BE2C (cell line): ENCODE data around the gene MRFAP1.

Experiments
- DNase-seq: peaks from one replicate; pipeline ENCODE4 v3.0.0-alpha.2; 2020
- H3K27me3 ChIP-seq: fragments of 250-450 bp; sonication (Bioruptor Pico); 2 replicates; pipeline ENCODE4 v1.5.1; 2020; ENCODE audit warnings: mild to moderate bottlenecking
- H3K36me3 ChIP-seq: fragments of 250-450 bp; sonication (Bioruptor Pico); 2 replicates; pipeline ENCODE4 v1.5.1; 2020; ENCODE audit warnings: mild to moderate bottlenecking
- H3K4me1 ChIP-seq: fragments of 250-450 bp; sonication (Bioruptor Pico); 2 replicates; pipeline ENCODE4 v1.5.1; 2020
- H3K4me3 ChIP-seq: 2 replicates; pipeline ENCODE4 v1.5.1; 2011; ENCODE audit warnings: low read depth, low read length
- H3K9me3 ChIP-seq: fragments of 250-450 bp; sonication (Bioruptor Pico); 2 replicates; pipeline ENCODE4 v1.5.1; 2020
- CTCF ChIP-seq: IDR thresholded peaks from 2 replicates; pipeline ENCODE4 v1.5.1; 2012; ENCODE audit warnings: mild to moderate bottlenecking, low read depth, low read length

Gene MRFAP1

DNA sequence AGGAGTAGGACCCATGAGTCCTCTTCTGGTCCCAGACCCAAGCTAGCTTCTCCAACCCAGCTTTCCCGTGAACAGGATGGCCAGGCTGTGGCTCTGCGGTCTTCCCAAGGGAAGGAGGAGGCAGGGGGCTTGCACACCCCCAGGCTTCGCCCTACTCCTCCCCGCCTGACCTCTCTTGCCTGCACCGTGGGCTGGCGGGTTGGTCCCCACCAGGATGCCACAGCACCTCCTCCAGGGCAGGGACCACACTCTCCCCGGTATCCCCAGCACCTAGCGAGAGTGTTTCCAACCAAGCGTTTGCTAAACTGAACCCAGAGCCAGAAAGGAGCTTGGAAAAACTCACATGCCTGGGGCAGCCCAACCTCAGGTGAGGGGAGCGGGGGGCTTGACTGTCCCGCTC lies 44.2 kb downstream of the MRFAP1 start:
- Histone ChIP-seq H3K36me3 (no peaks in the 10 kb centered on the region), H3K9me3 (no peaks in the 10 kb centered on the region), H3K4me1 (peaks cover 11% of the 10 kb centered on the region), H3K4me3 (no peak overlapping the region), H3K27me3 (no peaks in the 10 kb centered on the region)
- TF ChIP-seq CTCF, result no peak
- no peak for DNase-seq

DNA sequence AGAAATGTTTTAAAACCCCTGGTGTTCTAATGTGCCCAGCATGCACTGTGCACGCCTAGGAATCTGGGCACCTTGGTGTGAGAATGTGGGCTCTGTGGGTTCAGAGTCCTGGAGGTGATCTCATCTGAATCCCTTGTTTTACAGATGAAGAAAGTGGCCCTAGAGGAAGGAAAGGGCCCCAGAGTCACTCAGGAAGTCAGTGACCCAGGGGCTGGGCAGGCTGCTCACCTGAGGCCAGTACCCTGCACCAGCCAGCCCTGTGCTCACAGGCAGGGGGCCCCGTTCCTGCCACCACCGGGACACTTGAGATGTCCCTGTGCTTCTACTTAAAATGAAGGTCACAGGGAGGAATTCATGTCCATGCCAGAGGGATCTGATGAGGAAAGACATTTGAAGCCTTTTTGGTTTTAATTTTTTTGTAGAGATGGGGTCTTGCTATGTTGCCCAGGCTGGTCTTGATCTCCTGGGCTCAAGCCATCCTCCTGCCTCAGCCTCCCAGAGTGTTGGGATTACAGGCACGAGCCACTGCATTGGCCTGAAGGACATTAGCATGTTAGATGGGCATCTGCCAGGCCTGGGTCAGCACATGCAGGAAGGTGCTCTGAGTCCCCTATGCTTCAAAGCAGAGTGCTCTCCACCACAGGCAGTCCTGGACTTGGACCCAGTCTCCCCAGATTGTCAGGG lies 45.8 kb downstream of the MRFAP1 start:
- Histone ChIP-seq H3K9me3 (no peaks in the 10 kb centered on the region), H3K4me1 (peaks cover 11% of the 10 kb centered on the region), H3K27me3 (no peaks in the 10 kb centered on the region), H3K4me3 (no peak overlapping the region), H3K36me3 (no peaks in the 10 kb centered on the region)
- TF ChIP-seq CTCF, result no peak
- DNase-seq, result no peak

DNA sequence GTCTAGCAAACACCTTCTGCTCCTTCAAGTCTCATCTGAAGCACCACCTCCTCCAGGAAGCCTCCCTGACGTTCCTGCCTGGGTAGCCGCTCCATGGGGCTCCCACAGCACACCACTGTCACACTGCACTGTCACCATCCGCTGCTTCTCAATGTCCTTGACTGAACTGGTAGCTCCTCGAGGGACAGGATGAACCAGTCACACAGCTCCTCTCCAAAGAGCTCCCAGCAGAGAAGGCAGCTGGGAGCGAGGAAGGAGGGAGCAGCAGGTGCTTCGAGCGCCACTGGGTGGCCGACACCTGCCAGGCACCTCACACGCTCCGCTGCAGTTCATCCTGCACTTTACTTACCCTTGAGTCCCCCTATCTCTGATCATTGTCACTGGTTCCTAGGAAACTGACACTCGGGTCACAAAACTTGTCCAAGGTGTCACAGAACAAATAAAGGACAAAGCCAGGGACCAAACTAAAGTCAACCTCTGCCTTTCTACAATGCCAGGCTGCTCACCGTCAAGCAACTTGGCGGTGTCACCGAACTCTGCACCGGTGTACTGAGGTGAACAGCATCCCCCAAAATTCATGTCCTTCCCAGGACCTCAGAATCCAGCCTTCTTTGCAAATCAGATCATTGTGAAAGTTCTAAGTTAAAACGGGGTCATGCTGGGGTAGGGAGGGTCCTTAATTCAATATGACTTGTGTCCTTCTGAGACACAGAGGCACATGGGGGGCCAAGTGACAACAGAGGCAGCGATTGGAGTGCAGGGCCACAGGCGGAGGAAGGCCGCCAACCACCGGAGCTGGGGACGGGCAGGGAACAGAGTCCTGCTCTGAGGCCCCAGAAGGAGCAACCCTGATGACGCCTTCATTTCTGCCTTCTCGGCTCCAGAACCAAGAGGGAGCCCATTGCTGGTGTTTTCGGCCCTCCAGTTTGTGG lies 47.7 kb downstream of the MRFAP1 start:
- Histone ChIP-seq H3K4me1 (peaks cover 11% of the 10 kb centered on the region), H3K4me3 (no peak overlapping the region), H3K36me3 (no peaks in the 10 kb centered on the region), H3K9me3 (no peaks in the 10 kb centered on the region), H3K27me3 (no peaks in the 10 kb centered on the region)
- no peak for DNase-seq
- no peak for TF ChIP-seq CTCF

DNA sequence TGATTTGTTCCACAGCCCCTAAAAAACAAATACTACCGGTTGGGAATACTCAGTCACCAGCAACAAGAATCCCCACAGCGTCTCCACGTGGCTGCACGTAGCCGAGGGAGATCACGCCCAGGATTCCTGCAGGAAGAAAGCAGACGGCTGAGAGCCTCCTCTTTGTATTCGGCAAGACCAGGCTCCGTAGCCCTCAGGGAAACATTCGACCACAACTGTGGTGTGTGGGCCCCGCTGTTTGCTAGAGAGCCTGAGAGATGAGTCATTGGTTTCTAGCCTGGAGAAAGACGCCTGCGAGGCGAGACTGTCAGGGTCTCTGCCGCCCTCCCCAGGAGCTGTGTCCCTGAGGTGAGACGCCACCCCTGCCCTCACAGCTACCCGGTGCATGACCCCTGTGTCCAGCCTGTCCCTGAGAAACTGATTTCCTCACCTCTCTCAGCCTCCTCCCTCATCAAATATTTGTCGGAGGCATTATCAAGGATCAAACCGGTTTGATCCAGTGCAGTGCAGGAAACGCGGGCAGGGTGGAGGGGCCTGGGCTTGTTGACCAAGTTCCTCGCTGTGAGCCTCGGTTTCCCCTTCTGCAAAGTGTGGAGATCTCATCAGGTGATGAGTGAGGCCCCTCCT lies 48.5 kb downstream of the MRFAP1 start:
- no peaks in the 10 kb centered on the region for H3K27me3 ChIP-seq
- DNase-seq, result peak; percentile 74
- no peak for TF ChIP-seq CTCF
- H3K9me3 ChIP-seq, result no peaks in the 10 kb centered on the region
- H3K4me3 ChIP-seq, result no peak overlapping the region
- no peaks in the 10 kb centered on the region for H3K36me3 ChIP-seq
- peaks cover 13% of the 10 kb centered on the region for H3K4me1 ChIP-seq

GRCh38 chr4:6689506-6689960 lies 49.0 kb downstream of the MRFAP1 start:
- DNase-seq, result no peak
- no peaks in the 10 kb centered on the region for H3K27me3 ChIP-seq
- H3K36me3 ChIP-seq, result no peaks in the 10 kb centered on the region
- no peak for TF ChIP-seq CTCF
- H3K9me3 ChIP-seq, result no peaks in the 10 kb centered on the region
- peaks cover 15% of the 10 kb centered on the region for H3K4me1 ChIP-seq
- H3K4me3 ChIP-seq, result no peak overlapping the region
